ENCODE measurements around the gene C19orf53.
A peak's percentile ranks its signal among the peaks of the same experiment; 100 is the strongest.
"Not testable (repeated sequence)": the region's sequence is repeated elsewhere in the genome, so short reads cannot be mapped to it uniquely, and the experiment has no call there.

The C19orf53 gene

GRCh38 chr19:13742756-13743155 is 31.5 kb upstream of the C19orf53 start:
- TF ChIP-seq Cebpa-rat (IDR thresholded peaks at IDR 0.05): no peak
- no peak overlapping the region for H3K4me2 ChIP-seq
- no peak overlapping the region for H3K9ac ChIP-seq
- 0 out of 2 replicates have a peak, but pooled peaks cover 5% of the 10 kb centered on the region for H3K36me3 ChIP-seq
- H3K4me3 ChIP-seq: no peak overlapping the region
- H3K27ac ChIP-seq: no peak overlapping the region
- H4K20me1 ChIP-seq: no peaks in the 10 kb centered on the region
- H3K9me3 ChIP-seq: no peaks in the 10 kb centered on the region
- peaks cover 5% of the 10 kb centered on the region for H3K4me1 ChIP-seq
- no peaks in the 10 kb centered on the region for H3K27me3 ChIP-seq

- TF ChIP-seq Cebpa-rat (IDR thresholded peaks at IDR 0.05): no peak
- H3K4me2 ChIP-seq: no peak overlapping the region
Observed at GRCh38 chr19:13744174-13744573, 30.1 kb upstream of the C19orf53 start.

GRCh38 chr19:13747098-13747453 is 27.2 kb upstream of the C19orf53 start:
- peaks cover 26% of the 10 kb centered on the region; the same call in 1 of the 2 replicates for H4K20me1 ChIP-seq
- peak overlapping the region; percentile 84 for H3K4me3 ChIP-seq
- 0 out of 2 replicates have a peak overlapping the region, but pooled peaks have one; percentile 82 for H3K9ac ChIP-seq
- TF ChIP-seq Cebpa-rat (IDR thresholded peaks at IDR 0.05): no peak
- no peaks in the 10 kb centered on the region for H3K27me3 ChIP-seq
- no peak overlapping the region for H3K27ac ChIP-seq
- H3K4me1 ChIP-seq: peaks cover 23% of the 10 kb centered on the region
- peak overlapping the region; percentile 86 for H3K4me2 ChIP-seq
- H3K36me3 ChIP-seq: peaks cover 25% of the 10 kb centered on the region
- no peaks in the 10 kb centered on the region for H3K9me3 ChIP-seq

More at GRCh38 chr19:13744174-13744573, 30.1 kb upstream of the C19orf53 start:
- Histone ChIP-seq H3K27me3 (no peaks in the 10 kb centered on the region), H3K9me3 (no peaks in the 10 kb centered on the region), H3K4me1 (peaks cover 14% of the 10 kb centered on the region), H3K27ac (no peak overlapping the region), H3K9ac (no peak overlapping the region), H3K36me3 (0 out of 2 replicates have a peak, but pooled peaks cover 5% of the 10 kb centered on the region), H3K4me3 (no peak overlapping the region), H4K20me1 (peaks cover 6% of the 10 kb centered on the region; the same call in 1 of the 2 replicates)

- Histone ChIP-seq H3K27me3 (no peaks in the 10 kb centered on the region), H3K9ac (peak overlapping the region; percentile 82), H4K20me1 (peaks cover 26% of the 10 kb centered on the region; the same call in 1 of the 2 replicates), H3K4me1 (peaks cover 23% of the 10 kb centered on the region), H3K4me2 (peak overlapping the region; percentile 86), H3K4me3 (peak overlapping the region; percentile 84), H3K27ac (peak overlapping the region; percentile 80), H3K36me3 (peaks cover 32% of the 10 kb centered on the region), H3K9me3 (no peaks in the 10 kb centered on the region)
- TF ChIP-seq Cebpa-rat (IDR thresholded peaks at IDR 0.05): no peak
Observed at GRCh38 chr19:13748169-13748828, 26.0 kb upstream of the C19orf53 start.

GRCh38 chr19:13751436-13751835 is 22.8 kb upstream of the C19orf53 start:
- Histone ChIP-seq H3K4me2 (no peak overlapping the region), H3K4me1 (peaks cover 23% of the 10 kb centered on the region), H3K9me3 (no peaks in the 10 kb centered on the region), H3K27ac (no peak overlapping the region), H3K36me3 (peaks cover 63% of the 10 kb centered on the region), H4K20me1 (peaks cover 26% of the 10 kb centered on the region; the same call in 1 of the 2 replicates), H3K9ac (no peak overlapping the region), H3K27me3 (no peaks in the 10 kb centered on the region), H3K4me3 (no peak overlapping the region)
- TF ChIP-seq Cebpa-rat (IDR thresholded peaks at IDR 0.05): no peak

- not testable (repeated sequence) for H3K27ac ChIP-seq, H3K4me3 ChIP-seq, H3K9me3 ChIP-seq, H3K4me2 ChIP-seq, H3K27me3 ChIP-seq, H3K9ac ChIP-seq
- H4K20me1 ChIP-seq: peaks cover 24% of the 10 kb centered on the region; the same call in 1 of the 2 replicates
- peaks cover 14% of the 10 kb centered on the region for H3K4me1 ChIP-seq
- H3K36me3 ChIP-seq: peaks cover 85% of the 10 kb centered on the region
Observed at GRCh38 chr19:13753622-13754021, 20.6 kb upstream of the C19orf53 start.

GRCh38 chr19:13756210-13756609 is 18.0 kb upstream of the C19orf53 start:
- H3K4me1 ChIP-seq: no peaks in the 10 kb centered on the region
- H3K9ac ChIP-seq: no peak overlapping the region
- H3K4me2 ChIP-seq: no peak overlapping the region
- H3K36me3 ChIP-seq: peaks cover 98% of the 10 kb centered on the region
- H4K20me1 ChIP-seq: 0 out of 2 replicates have a peak, but pooled peaks cover 6% of the 10 kb centered on the region
- H3K9me3 ChIP-seq: no peaks in the 10 kb centered on the region
- no peaks in the 10 kb centered on the region for H3K27me3 ChIP-seq
- no peak overlapping the region for H3K27ac ChIP-seq
- H3K4me3 ChIP-seq: no peak overlapping the region
- TF ChIP-seq Cebpa-rat (IDR thresholded peaks at IDR 0.05): no peak

- Histone ChIP-seq H3K9ac (no peak overlapping the region), H3K27me3 (no peaks in the 10 kb centered on the region), H3K4me1 (no peaks in the 10 kb centered on the region), H3K36me3 (peaks cover 100% of the 10 kb centered on the region), H3K27ac (no peak overlapping the region), H3K4me2 (no peak overlapping the region), H3K9me3 (no peaks in the 10 kb centered on the region), H4K20me1 (no peaks in the 10 kb centered on the region), H3K4me3 (no peak overlapping the region)
- no peak for TF ChIP-seq Cebpa-rat (IDR thresholded peaks at IDR 0.05)
Observed at GRCh38 chr19:13757805-13758772, 16.2 kb upstream of the C19orf53 start.

- Histone ChIP-seq H3K27me3 (no peaks in the 10 kb centered on the region), H3K36me3 (peaks cover 96% of the 10 kb centered on the region), H4K20me1 (no peaks in the 10 kb centered on the region), H3K4me1 (peaks cover 2% of the 10 kb centered on the region; the same call in 1 of the 2 replicates), H3K4me3 (no peak overlapping the region), H3K4me2 (no peak overlapping the region), H3K27ac (no peak overlapping the region), H3K9me3 (no peaks in the 10 kb centered on the region), H3K9ac (no peak overlapping the region)
- no peak for TF ChIP-seq Cebpa-rat (IDR thresholded peaks at IDR 0.05)
Observed at GRCh38 chr19:13758795-13759194, 15.5 kb upstream of the C19orf53 start.

- H3K4me2 ChIP-seq: no peak overlapping the region
- H3K4me1 ChIP-seq: peaks cover 22% of the 10 kb centered on the region
- TF ChIP-seq Cebpa-rat (IDR thresholded peaks at IDR 0.05): no peak
- no peak overlapping the region for H3K4me3 ChIP-seq
- peaks cover 70% of the 10 kb centered on the region for H3K36me3 ChIP-seq
- H3K27ac ChIP-seq: no peak overlapping the region
- no peaks in the 10 kb centered on the region for H3K27me3 ChIP-seq
- peaks cover 16% of the 10 kb centered on the region for H4K20me1 ChIP-seq
- H3K9ac ChIP-seq: no peak overlapping the region
- H3K9me3 ChIP-seq: no peaks in the 10 kb centered on the region
Observed at GRCh38 chr19:13761423-13761822, 12.8 kb upstream of the C19orf53 start.

Data from BLaER1 (cell line).